Esophagus muscularis mucosa (tissue), 3 donors: ENCODE measurements around the gene C6orf89.

Source experiments
- CTCF ChIP-seq, 3 experiments: fragments of 200-600 bp in 2 of 3; fragments of 450-650 bp in 1 of 3; sonication (generic) in 2 of 3; IDR thresholded peaks; one replicate each; pipeline ENCODE4 v1.5.1; 2017 to 2019; ENCODE audit warnings: antibody characterized with exemption in 3 of 3, mild to moderate bottlenecking in 2 of 3, moderate library complexity in 1 of 3
- POLR2A ChIP-seq: fragments of 450-650 bp; IDR thresholded peaks from one replicate; pipeline ENCODE4 v1.6.1; 2017; ENCODE audit warnings: antibody characterized with exemption, moderate library complexity, mild to moderate bottlenecking, low read depth
- POLR2AphosphoS5 ChIP-seq, 2 donors: sonication (generic); formaldehyde crosslinking; IDR thresholded peaks; one replicate each; pipeline ENCODE4 v1.6.1; 2017; ENCODE audit warnings: antibody characterized with exemption in 2 of 2

- no peak for TF ChIP-seq POLR2AphosphoS5 (IDR thresholded peaks at IDR 0.05)
- no peak for TF ChIP-seq CTCF (IDR thresholded peaks at IDR 0.05)
- TF ChIP-seq POLR2A: no peak
Measured at GRCh38 chr6:36852481-36853147, 33.1 kb upstream of the C6orf89 start.
